K562 treated with DMSO at 1 percent for 4 hours (cell line): ENCODE data around the gene KRTAP29-1. TPM values are rescaled to one million over a fixed set of nuclear protein-coding genes. Genes with fewer than 3 reads are reported as not detected.

ENCODE experiments used
- total RNA-seq: library from RNA; unstranded; fragments of 300-600 nt; gene quantifications from 2 replicates; pipeline ENCODE4 v1.2.3, GENCODE V29; 2022; ENCODE audit not compliant: insufficient read depth

The KRTAP29-1 gene, protein sequence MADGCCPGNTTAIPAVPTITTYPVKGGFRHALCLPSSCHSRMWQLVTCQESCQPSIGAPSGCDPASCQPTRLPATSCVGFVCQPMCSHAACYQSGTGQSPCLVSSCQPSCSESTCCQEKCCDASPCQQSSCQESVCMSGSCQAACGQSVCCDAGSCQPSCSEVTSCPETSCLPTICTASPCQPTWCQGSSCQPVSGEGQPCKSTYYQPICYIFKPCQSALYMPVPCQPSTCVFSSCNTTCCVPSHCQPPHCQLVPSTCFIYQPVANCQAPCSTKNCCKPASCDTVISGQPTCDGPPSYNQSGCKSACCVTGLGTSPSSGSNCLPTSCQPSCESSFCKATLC
- total RNA-seq, result not detected in 2 replicates

DNA sequence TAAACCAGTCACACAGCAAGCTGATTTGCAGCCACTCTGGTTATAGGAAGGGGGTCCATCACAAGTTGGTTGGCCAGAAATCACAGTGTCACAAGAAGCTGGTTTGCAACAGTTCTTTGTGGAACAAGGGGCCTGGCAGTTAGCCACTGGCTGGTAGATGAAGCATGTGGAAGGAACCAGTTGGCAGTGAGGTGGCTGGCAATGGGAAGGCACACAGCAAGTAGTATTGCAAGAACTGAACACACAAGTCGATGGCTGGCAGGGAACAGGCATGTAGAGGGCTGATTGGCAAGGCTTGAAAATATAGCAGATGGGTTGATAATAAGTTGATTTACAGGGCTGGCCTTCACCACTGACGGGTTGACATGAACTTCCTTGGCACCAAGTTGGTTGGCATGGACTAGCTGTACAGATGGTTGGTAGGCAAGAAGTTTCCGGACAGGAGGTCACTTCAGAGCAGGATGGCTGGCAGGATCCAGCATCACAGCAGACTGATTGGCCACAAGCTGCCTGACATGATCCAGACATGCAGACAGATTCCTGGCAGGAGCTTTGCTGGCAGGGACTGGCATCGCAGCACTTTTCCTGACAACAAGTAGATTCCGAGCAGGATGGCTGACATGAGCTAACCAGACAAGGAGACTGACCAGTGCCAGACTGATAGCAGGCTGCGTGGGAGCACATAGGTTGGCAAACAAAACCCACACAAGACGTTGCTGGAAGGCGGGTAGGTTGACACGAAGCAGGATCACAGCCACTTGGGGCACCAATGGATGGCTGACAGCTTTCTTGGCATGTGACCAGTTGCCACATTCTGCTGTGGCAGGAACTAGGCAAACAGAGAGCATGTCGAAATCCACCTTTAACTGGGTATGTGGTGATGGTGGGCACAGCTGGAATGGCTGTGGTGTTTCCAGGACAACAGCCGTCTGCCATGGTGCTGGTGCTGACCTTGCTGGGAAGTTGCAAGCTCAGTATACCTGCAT, at the start of gene KRTAP29-1:
Gene KRTAP29-1, minus strand, starts transcription at position 936 of the 986 bp plus-strand sequence. Its CDS starts 0 bp downstream, at position 936.

DNA sequence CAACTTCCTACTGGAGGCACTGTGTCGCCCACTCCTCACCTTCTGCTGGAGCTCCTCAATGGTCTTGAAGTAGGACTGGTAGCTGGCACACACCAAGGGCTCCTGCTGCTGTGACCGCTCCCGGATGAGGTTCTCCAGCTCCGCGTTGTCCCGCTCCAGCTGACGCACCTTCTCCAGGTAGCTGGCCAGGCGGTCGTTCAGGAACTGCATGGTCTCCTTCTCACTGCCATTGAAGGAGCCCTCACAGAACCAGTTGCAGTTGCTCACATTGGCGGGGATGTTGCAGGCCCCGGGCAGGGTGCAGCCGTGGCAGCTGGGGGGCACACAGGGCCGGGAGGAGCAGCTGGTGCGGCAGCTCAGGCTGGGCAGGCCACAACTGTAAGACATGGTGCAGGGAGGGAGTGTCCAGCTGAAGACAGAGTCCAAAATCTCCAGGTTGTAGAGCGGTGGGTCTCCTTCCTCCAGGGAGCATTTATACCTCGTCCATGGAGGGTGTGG, 47.8 kb upstream of the KRTAP29-1 start, which contains the start of gene KRT33A:
Gene KRT33A, minus strand, starts transcription at position 448 of the 498 bp plus-strand sequence. Its CDS starts 61 bp downstream, at position 387.

DNA sequence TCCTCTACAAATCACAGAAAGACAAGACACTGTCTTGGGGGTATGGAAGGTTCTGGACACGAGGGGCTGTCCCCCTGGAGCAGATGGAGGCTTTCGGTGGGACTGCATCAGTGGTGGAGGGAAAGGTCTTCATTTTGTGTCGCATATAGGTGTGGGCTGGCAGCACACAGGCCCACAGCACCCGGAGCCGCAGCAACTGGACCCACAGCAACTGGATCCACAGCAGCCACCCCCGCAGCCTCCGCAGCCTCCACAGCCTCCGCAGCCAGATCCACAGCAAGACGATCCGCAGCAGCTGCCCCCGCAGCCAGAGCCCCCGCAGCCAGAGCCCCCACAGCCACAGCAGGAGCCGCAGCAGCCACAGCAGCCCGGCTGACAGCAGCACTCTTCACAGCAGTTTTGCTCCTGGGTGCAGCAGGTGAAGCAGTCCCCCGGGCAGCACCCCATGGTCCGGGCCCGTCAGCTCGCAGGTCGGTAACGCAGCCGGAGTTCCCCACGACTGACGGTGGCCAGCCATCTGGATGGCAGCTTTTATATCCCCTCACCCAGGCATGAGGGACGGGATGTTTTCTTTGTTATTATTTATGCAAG, 12.6 kb upstream of the KRTAP29-1 start, which contains the start of gene KRTAP17-1:
Gene KRTAP17-1, minus strand, starts transcription at position 507 of the 591 bp plus-strand sequence. Its CDS starts 60 bp downstream, at position 447.

DNA sequence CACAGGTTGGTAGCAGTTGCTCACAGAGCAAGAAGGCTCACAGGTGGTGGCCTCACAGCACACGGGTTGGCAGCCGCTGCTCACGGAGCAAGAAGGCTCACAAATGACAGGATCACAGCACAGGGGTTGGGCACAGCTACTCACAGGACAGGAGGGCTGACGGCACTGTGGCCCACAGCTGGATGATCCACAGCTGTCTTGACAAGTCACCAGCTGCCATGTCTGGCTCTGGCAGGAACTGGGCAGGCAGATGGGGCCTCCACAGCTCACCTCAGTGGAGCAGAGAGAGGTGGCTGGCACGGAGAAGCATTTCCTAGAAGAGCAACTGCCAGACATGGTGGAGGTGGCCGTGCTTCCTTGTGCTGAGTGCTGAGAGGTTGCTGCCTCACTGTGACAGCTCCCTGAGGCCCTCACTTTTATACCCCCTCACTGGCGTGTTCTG, 6.3 kb upstream of the KRTAP29-1 start, which contains the start of gene KRTAP16-1:
Gene KRTAP16-1, minus strand, starts transcription at position 392 of the 442 bp plus-strand sequence. Its CDS starts 56 bp downstream, at position 336.

DNA sequence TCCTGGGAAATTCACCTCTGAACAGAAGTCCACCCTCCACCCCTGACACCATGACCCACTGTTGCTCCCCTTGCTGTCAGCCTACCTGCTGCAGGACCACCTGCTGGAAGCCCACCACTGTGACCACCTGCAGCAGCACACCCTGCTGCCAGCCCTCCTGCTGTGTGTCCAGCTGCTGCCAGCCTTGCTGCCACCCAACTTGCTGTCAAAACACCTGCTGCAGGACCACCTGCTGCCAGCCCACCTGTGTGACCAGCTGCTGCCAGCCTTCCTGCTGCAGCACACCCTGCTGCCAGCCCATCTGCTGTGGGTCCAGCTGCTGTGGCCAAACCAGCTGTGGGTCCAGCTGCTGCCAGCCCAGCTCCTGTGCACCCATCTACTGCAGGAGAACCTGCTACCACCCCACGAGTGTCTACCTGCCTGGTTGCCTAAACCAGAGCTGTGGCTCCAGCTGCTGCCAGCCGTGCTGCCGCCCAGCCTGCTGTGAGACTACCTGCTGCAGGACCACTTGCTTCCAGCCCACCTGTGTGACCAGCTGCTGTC, 26.9 kb downstream of the KRTAP29-1 start, which contains the start of gene KRTAP9-7:
Gene KRTAP9-7, plus strand, starts transcription at position 51 of the 543 bp plus-strand sequence. Its CDS starts 0 bp downstream, at position 51.

DNA sequence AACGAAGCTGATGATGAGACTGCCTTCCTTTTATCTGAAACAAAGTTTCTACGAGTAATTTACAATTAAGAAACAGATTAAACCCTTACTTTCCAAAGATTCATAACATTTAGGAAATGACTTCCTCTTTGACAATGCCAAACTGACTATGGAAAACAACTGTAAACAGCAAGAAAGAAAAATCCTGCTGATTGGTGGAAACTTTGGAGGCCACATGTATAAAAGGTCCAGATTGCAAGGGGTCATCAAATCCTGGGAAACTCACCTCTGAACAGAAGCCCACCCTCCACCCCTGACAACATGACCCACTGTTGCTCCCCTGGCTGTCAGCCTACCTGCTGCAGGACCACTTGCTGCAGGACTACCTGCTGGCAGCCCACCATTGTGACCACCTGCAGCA, 37.6 kb downstream of the KRTAP29-1 start, which contains the start of gene KRTAP9-6:
Gene KRTAP9-6, plus strand, starts transcription at position 301 of the 400 bp plus-strand sequence. Its CDS starts 0 bp downstream, at position 301.

DNA sequence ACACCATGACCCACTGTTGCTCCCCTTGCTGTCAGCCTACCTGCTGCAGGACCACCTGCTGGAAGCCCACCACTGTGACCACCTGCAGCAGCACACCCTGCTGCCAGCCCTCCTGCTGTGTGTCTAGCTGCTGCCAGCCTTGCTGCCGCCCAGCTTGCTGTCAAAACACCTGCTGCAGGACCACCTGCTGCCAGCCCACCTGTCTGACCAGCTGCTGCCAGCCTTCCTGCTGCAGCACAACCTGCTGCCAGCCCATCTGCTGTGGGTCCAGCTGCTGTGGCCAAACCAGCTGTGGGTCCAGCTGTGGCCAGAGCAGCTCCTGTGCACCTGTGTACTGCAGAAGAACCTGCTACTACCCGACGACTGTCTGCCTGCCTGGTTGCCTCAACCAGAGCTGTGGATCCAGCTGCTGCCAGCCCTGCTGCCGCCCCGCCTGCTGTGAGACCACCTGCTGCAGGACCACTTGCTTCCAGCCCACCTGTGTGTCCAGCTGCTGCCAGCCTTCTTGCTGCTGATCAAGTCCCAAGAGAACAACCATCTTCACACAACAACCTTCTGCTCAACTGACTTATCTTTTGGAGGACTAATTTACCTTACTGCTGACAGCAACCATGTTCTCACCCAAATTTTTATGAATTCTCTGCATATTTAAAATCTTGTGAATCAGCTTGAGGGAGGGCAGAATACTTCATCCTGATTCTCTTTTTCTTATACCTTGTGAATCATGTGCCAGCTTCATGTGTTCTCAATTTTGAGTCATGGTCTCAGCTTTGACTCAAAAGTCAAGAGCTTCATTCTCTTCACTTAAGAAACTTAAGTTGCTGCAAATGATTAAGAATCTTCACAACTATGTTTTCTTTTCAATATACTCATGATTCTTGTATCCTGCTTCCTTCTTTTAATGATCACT, 47.0 kb downstream of the KRTAP29-1 start, which contains the start of gene KRTAP9-9:
Gene KRTAP9-9, plus strand, starts transcription at position 4 of the 910 bp plus-strand sequence.

Other genes starting within 250 kb of the KRTAP29-1 start
- not detected in 2 replicates for gene KRTAP2-2, start 247.6 kb downstream of the KRTAP29-1 start, total RNA-seq
- not detected in 2 replicates for gene KRTAP2-3, start 242.7 kb downstream of the KRTAP29-1 start, total RNA-seq
- not detected in 2 replicates for gene KRTAP2-4, start 237.0 kb downstream of the KRTAP29-1 start, total RNA-seq
- not detected in 2 replicates for gene KRTAP4-7, start 218.7 kb downstream of the KRTAP29-1 start, total RNA-seq
- gene KRTAP4-8, start 204.7 kb downstream of the KRTAP29-1 start, total RNA-seq, result not detected in 2 replicates
- not detected in 2 replicates for gene KRTAP4-16, start 200.6 kb downstream of the KRTAP29-1 start, total RNA-seq
- not detected in 2 replicates for gene KRTAP4-9, start 197.5 kb downstream of the KRTAP29-1 start, total RNA-seq
- gene KRTAP4-11, start 184.5 kb downstream of the KRTAP29-1 start, total RNA-seq, result not detected in 2 replicates
- not detected in 2 replicates for gene KRTAP4-12, start 178.7 kb downstream of the KRTAP29-1 start, total RNA-seq
- gene KRTAP4-6, start 162.3 kb downstream of the KRTAP29-1 start, total RNA-seq, result not detected in 2 replicates
- gene KRTAP4-5, start 153.0 kb downstream of the KRTAP29-1 start, total RNA-seq, result not detected in 2 replicates
- gene KRTAP4-4, start 142.1 kb downstream of the KRTAP29-1 start, total RNA-seq, result not detected in 2 replicates
- not detected in 2 replicates for gene KRTAP4-3, start 134.6 kb downstream of the KRTAP29-1 start, total RNA-seq
- not detected in 2 replicates for gene KRTAP4-2, start 124.6 kb downstream of the KRTAP29-1 start, total RNA-seq
- not detected in 2 replicates for gene KRTAP4-1, start 117.9 kb downstream of the KRTAP29-1 start, total RNA-seq
- gene KRTAP9-1, start 113.0 kb downstream of the KRTAP29-1 start, total RNA-seq, result not detected in 2 replicates
- not detected in 2 replicates for gene KRTAP9-2, start 76.2 kb downstream of the KRTAP29-1 start, total RNA-seq
- gene KRTAP9-3, start 70.4 kb downstream of the KRTAP29-1 start, total RNA-seq, result not detected in 2 replicates
- not detected in 2 replicates for gene KRTAP9-8, start 64.9 kb downstream of the KRTAP29-1 start, total RNA-seq
- not detected in 2 replicates for gene KRTAP9-4, start 53.2 kb downstream of the KRTAP29-1 start, total RNA-seq
- not detected in 2 replicates for gene KRTAP9-9, start 47.5 kb downstream of the KRTAP29-1 start, total RNA-seq
- not detected in 2 replicates for gene KRTAP9-6, start 37.5 kb downstream of the KRTAP29-1 start, total RNA-seq
- gene KRTAP9-7, start 27.2 kb downstream of the KRTAP29-1 start, total RNA-seq, result not detected in 2 replicates
- gene KRTAP16-1, start 6.5 kb upstream of the KRTAP29-1 start, total RNA-seq, result not detected in 2 replicates
- gene KRTAP17-1, start 12.9 kb upstream of the KRTAP29-1 start, total RNA-seq, result not detected in 2 replicates
- gene KRT33A, start 48.0 kb upstream of the KRTAP29-1 start, total RNA-seq, result not detected in 2 replicates
- gene KRT33B, start 67.0 kb upstream of the KRTAP29-1 start, total RNA-seq, result not detected in 2 replicates
- not detected in 2 replicates for gene KRT34, start 79.5 kb upstream of the KRTAP29-1 start, total RNA-seq
- not detected in 2 replicates for gene KRT31, start 94.8 kb upstream of the KRTAP29-1 start, total RNA-seq
- gene KRT37, start 121.7 kb upstream of the KRTAP29-1 start, total RNA-seq, result not detected in 2 replicates
- gene KRT38, start 138.1 kb upstream of the KRTAP29-1 start, total RNA-seq, result not detected in 2 replicates
- not detected in 2 replicates for gene KRT32, start 164.5 kb upstream of the KRTAP29-1 start, total RNA-seq
- not detected in 2 replicates for gene KRT35, start 178.3 kb upstream of the KRTAP29-1 start, total RNA-seq
- not detected in 2 replicates for gene KRT36, start 187.1 kb upstream of the KRTAP29-1 start, total RNA-seq
- not detected in 2 replicates for gene KRT13, start 202.8 kb upstream of the KRTAP29-1 start, total RNA-seq
- 1.0 TPM in 1 of 2 replicates, not detected in the other for gene KRT15, start 216.0 kb upstream of the KRTAP29-1 start, total RNA-seq
- gene KRT19, start 225.5 kb upstream of the KRTAP29-1 start, total RNA-seq, result 155 and 171 TPM in 2 replicates